SK-N-SH (cell line): ENCODE data around the gene ZDHHC11B. TPM values are rescaled to one million over a fixed set of nuclear protein-coding genes. Genes with fewer than 3 reads are reported as not detected.
"Not testable (repeated sequence)": the region's sequence is repeated elsewhere in the genome, so short reads cannot be mapped to it uniquely, and the experiment has no call there.

ENCODE experiments used
- CTCF ChIA-PET: fragments of 300-600, 350-600 bp; formaldehyde crosslinking; extraction: SDS; loops from one replicate; lab custom pipeline; 2021; lab: Yijun Ruan, JAX
- POLR2A ChIA-PET: fragments of 350-600 bp; sonication (Branson Sonifier 250); formaldehyde crosslinking; extraction: SDS; loops from one replicate; lab custom pipeline; 2020; ENCODE audit warnings: antibody characterized with exemption, inconsistent platforms; lab: Yijun Ruan, JAX
- DNase-seq: peaks from one replicate; pipeline ENCODE4 v3.0.0; 2012
- H2AFZ ChIP-seq: fragments of 200-600 bp; sonication (generic); 2 replicates; pipeline ENCODE4 v1.8.1; 2016; ENCODE audit warnings: antibody characterized with exemption, mild to moderate bottlenecking, low read depth
- H3F3A ChIP-seq: fragments of 200-600 bp; sonication (generic); replicated peaks from 2 replicates; pipeline ENCODE3; 2016; ENCODE audit warnings: antibody characterized with exemption, mild to moderate bottlenecking; ENCODE audit not compliant: insufficient read depth
- H3K27ac ChIP-seq, 2 experiments: fragments of 200-500 bp in 1 of 2; fragments of 200-600 bp in 1 of 2; sonication (Bioruptor generic) in 1 of 2; sonication (generic), shearing (Covaris generic) in 1 of 2; 2 replicates each; pipeline versions ENCODE4 v1.5.1 to v1.6.1; 2014 to 2016; ENCODE audit warnings: low read depth in 2 of 2, inconsistent platforms in 1 of 2, low read length in 1 of 2, mild to moderate bottlenecking in 1 of 2, mixed read lengths in 1 of 2
- H3K27me3 ChIP-seq: fragments of 200-600 bp; sonication (generic), shearing (Covaris generic); 2 replicates; pipeline ENCODE4 v1.6.1; 2016; ENCODE audit warnings: mixed run types; ENCODE audit not compliant: insufficient read depth
- H3K36me3 ChIP-seq, 2 experiments: fragments of 200-500 bp in 1 of 2; fragments of 200-600 bp in 1 of 2; sonication (Bioruptor generic) in 1 of 2; sonication (generic) in 1 of 2; replicated peaks in 1 of 2; 2 replicates each; pipeline versions ENCODE3 to v1.5.1; 2014 to 2016; ENCODE audit warnings: low read length in 1 of 2, mild to moderate bottlenecking in 1 of 2; ENCODE audit not compliant: insufficient read depth in 2 of 2, control insufficient read depth in 1 of 2
- H3K4me1 ChIP-seq, 2 experiments: fragments of 200-500 bp in 1 of 2; fragments of 200-600 bp in 1 of 2; sonication (Bioruptor generic) in 1 of 2; sonication (generic), shearing (Covaris generic) in 1 of 2; 2 replicates each; pipeline versions ENCODE4 v1.5.1 to v1.6.1; 2014 to 2016; ENCODE audit warnings: low read depth in 1 of 2, low read length in 1 of 2, mixed run types in 1 of 2; ENCODE audit not compliant: insufficient read depth in 2 of 2, control insufficient read depth in 1 of 2
- H3K4me2 ChIP-seq: fragments of 200-600 bp; sonication (generic), shearing (Covaris generic); 2 replicates; pipeline ENCODE4 v1.6.1; 2017; ENCODE audit warnings: mixed run types
- H3K4me3 ChIP-seq, 2 experiments: fragments of 200-500 bp in 1 of 2; fragments of 200-600 bp in 1 of 2; sonication (Bioruptor generic) in 1 of 2; sonication (generic), shearing (Covaris generic) in 1 of 2; 2 replicates each; pipeline versions ENCODE4 v1.5.1 to v1.8.1; 2014 to 2016; ENCODE audit warnings: low read depth in 2 of 2, inconsistent platforms in 1 of 2, low read length in 1 of 2, mild to moderate bottlenecking in 1 of 2, mixed read lengths in 1 of 2, moderate library complexity in 1 of 2
- H3K79me2 ChIP-seq: fragments of 200-600 bp; sonication (generic); 2 replicates; pipeline ENCODE4 v1.8.1; 2017; ENCODE audit warnings: mild to moderate bottlenecking; ENCODE audit not compliant: insufficient read depth
- H3K9ac ChIP-seq: fragments of 200-600 bp; sonication (generic); 2 replicates; pipeline ENCODE4 v1.6.1; 2017; ENCODE audit warnings: mixed run types
- H3K9me2 ChIP-seq: fragments of 200-600 bp; sonication (generic); 2 replicates; pipeline ENCODE4 v1.6.1; 2017; ENCODE audit warnings: mixed run types
- H3K9me3 ChIP-seq: fragments of 200-600 bp; sonication (generic); 2 replicates; pipeline ENCODE4 v1.6.1; 2017; ENCODE audit warnings: mixed run types, mild to moderate bottlenecking, moderate library complexity
- H4K20me1 ChIP-seq: fragments of 200-600 bp; sonication (generic); 2 replicates; pipeline ENCODE4 v1.6.1; 2017; ENCODE audit warnings: mild to moderate bottlenecking, mixed run types; ENCODE audit not compliant: insufficient read depth
- ELF1 ChIP-seq: IDR thresholded peaks from 2 replicates; pipeline ENCODE4 v1.4.0; 2012
- EZH2phosphoT487 ChIP-seq: fragments of 200-600 bp; sonication (generic); IDR thresholded peaks from 2 replicates; pipeline ENCODE4 v1.6.1; 2017; ENCODE audit warnings: low read depth, mixed run types, mild to moderate bottlenecking, antibody characterized with exemption, moderate library complexity, borderline replicate concordance
- FOSL2 ChIP-seq: IDR thresholded peaks from 2 replicates; pipeline ENCODE4 v1.4.0; 2012; ENCODE audit warnings: low read depth, mild to moderate bottlenecking, moderate library complexity, borderline replicate concordance
- FOXJ3 ChIP-seq: sonication (generic); formaldehyde crosslinking; IDR thresholded peaks from 2 replicates; pipeline ENCODE4 v1.5.1; 2020; ENCODE audit warnings: mild to moderate bottlenecking, missing genetic modification reagents
- JUND ChIP-seq: IDR thresholded peaks from 2 replicates; pipeline ENCODE4 v1.4.0; 2012
- NRF1 ChIP-seq: IDR thresholded peaks from 2 replicates; pipeline ENCODE4 v1.6.1; 2012; ENCODE audit warnings: low read depth, mild to moderate bottlenecking, low read length
- RAD21 ChIP-seq: IDR thresholded peaks from 2 replicates; pipeline ENCODE4 v1.6.1; 2012; ENCODE audit warnings: mild to moderate bottlenecking, low read length
- RCOR1 ChIP-seq: fragments of 150-350 bp; IDR thresholded peaks from 2 replicates; pipeline ENCODE4 v1.6.1; 2017; ENCODE audit warnings: antibody characterized with exemption, low read length
- REST ChIP-seq: IDR thresholded peaks from 2 replicates; pipeline ENCODE4 v1.6.1; 2012; ENCODE audit warnings: mild to moderate bottlenecking, low read depth, low read length, moderate library complexity
- RFX5 ChIP-seq: IDR thresholded peaks from 2 replicates; pipeline ENCODE4 v1.6.1; 2012; ENCODE audit warnings: mild to moderate bottlenecking, improper control_type of control experiment, low read length
- RXRA ChIP-seq: IDR thresholded peaks from 2 replicates; pipeline ENCODE4 v1.4.0; 2012; ENCODE audit warnings: low read depth, mild to moderate bottlenecking, borderline replicate concordance
- SMC3 ChIP-seq: IDR thresholded peaks from 2 replicates; pipeline ENCODE4 v1.6.1; 2012; ENCODE audit warnings: low read depth, low read length, improper control_type of control experiment
- TCF12 ChIP-seq: IDR thresholded peaks from 2 replicates; pipeline ENCODE4 v1.4.0; 2012
- WGBS: methylation state at CpG from one replicate; pipeline ENCODE4 v1.1.6; 2017; ENCODE audit warnings: low lambda C conversion rate; 5-methylcytosine and 5-hydroxymethylcytosine counted together
- polyA plus RNA-seq, 3 experiments: library from polyadenylated mRNA; depleted of rRNA; stranded (reverse); fragments of >200 nt; gene quantifications; 2 replicates each; pipeline ENCODE4 v1.2.3, GENCODE V29; 2012
- TF ChIP-seq, protein P1 (sequence below): IDR thresholded peaks from 2 replicates; pipeline ENCODE4 v1.4.0; 2012; ENCODE audit warnings: low read depth

The ZDHHC11B gene
- polyA plus RNA-seq, 1 of the 3 experiments (the other 2 are of a cell fraction), result not detected

DNA sequence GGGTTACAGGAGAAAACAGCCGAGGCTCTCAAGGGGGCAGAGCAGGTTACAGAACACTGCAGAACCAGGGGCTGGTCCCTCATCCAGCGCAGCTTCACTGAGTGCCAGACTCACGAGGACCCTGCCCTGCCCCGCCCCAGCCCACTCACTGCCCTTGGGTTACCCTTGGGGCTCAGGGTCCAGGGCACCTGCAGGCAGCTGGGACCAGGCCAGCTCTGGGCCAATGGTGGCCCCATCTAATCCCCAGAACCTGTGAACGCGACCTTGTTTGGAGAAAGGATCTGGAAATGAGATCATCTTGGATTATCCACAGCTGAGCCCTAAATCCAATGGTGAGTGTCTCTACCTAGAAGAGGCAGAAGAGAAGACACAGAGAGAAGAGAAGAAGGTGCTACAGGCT, 6.1 kb downstream of the ZDHHC11B start:
- CTCF ChIA-PET, H3F3A ChIP-seq: not testable (repeated sequence)
- 57% methylated on average over 5 of the region's 6 CpGs for WGBS

GRCh38 chr5:777756-778161, 6.8 kb downstream of the ZDHHC11B start:
- TF ChIP-seq FOSL2 (no peak), EZH2phosphoT487 (no peak), ELF1 (no peak), SMC3 (no peak), RFX5 (no peak), RAD21 (no peak), RXRA (no peak), NRF1 (no peak), REST (no peak), TCF12 (no peak), JUND (no peak), FOXJ3 (CRISPR knock-in tag) (no peak), RCOR1 (no peak)
- TF ChIP-seq, protein P1, sequence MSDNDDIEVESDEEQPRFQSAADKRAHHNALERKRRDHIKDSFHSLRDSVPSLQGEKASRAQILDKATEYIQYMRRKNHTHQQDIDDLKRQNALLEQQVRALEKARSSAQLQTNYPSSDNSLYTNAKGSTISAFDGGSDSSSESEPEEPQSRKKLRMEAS, result no peak
- POLR2A ChIA-PET, result no interaction called here
- Histone ChIP-seq H3K4me2 (no peak overlapping the region), H3K4me1 (no peaks in the 10 kb centered on the region), H3K4me3 (no peak overlapping the region), H3K36me3 (no peaks in the 10 kb centered on the region), H3K9ac (no peak overlapping the region), H3K27me3 (no peaks in the 10 kb centered on the region), H4K20me1 (no peaks in the 10 kb centered on the region), H2AFZ (no peak overlapping the region), H3K9me3 (no peaks in the 10 kb centered on the region), H3K79me2 (no peaks in the 10 kb centered on the region), H3F3A (no peaks in the 10 kb centered on the region), H3K27ac (no peak overlapping the region), H3K9me2 (no peaks in the 10 kb centered on the region)
- CTCF ChIA-PET, result no interaction called here
- 85% methylated on average over 36 of the region's 36 CpGs for WGBS
- DNase-seq, result peak; percentile 41

More for the DNA sequence above, 6.1 kb downstream of the ZDHHC11B start:
- H3K9me3 ChIP-seq, H2AFZ ChIP-seq, H3K4me3 ChIP-seq, H3K9ac ChIP-seq, DNase-seq, H3K79me2 ChIP-seq, H3K27me3 ChIP-seq, H3K36me3 ChIP-seq, H3K27ac ChIP-seq, H3K4me1 ChIP-seq, H3K9me2 ChIP-seq, H3K4me2 ChIP-seq, POLR2A ChIA-PET, H4K20me1 ChIP-seq: not testable (repeated sequence)
